Hematopoietic multipotent progenitor cell treated with erythropoietin and hydrocortisone succinate and interleukin-3 and kit ligand, for 8 days (in vitro differentiated cells): ENCODE measurements around the gene LINC00632.
"Not testable (repeated sequence)": the region's sequence is repeated elsewhere in the genome, so short reads cannot be mapped to it uniquely, and the experiment has no call there.

ENCODE experiments used
- DNase-seq: peaks from one replicate; pipeline ENCODE4 v3.0.0-alpha.2; 2015

Gene LINC00632

GRCh38 chrX:140709421-140709846 is at the start of gene LINC00632:
Gene LINC00632, plus strand, starts transcription at chrX:140709759.
- no peak for DNase-seq

- no peak for DNase-seq
Observed at GRCh38 chrX:140661643-140662042, 47.9 kb upstream of the LINC00632 start.

- DNase-seq: peak; percentile 1
Observed at GRCh38 chrX:140664939-140665338, 44.6 kb upstream of the LINC00632 start.

GRCh38 chrX:140672840-140673731 is 36.5 kb upstream of the LINC00632 start:
- peak; percentile 1 for DNase-seq

GRCh38 chrX:140687706-140688105 is 21.9 kb upstream of the LINC00632 start:
- DNase-seq: no peak

GRCh38 chrX:140691596-140691995 is 18.0 kb upstream of the LINC00632 start:
- not testable (repeated sequence) for DNase-seq

GRCh38 chrX:140697618-140698017 is 11.9 kb upstream of the LINC00632 start:
- DNase-seq: no peak

- peak; percentile 31 for DNase-seq
Observed at GRCh38 chrX:140701480-140701879, 8.1 kb upstream of the LINC00632 start.

GRCh38 chrX:140710710-140711109 is 1.2 kb downstream of the LINC00632 start:
- no peak for DNase-seq

- DNase-seq: no peak
Observed at GRCh38 chrX:140711894-140712293, 2.3 kb downstream of the LINC00632 start.

GRCh38 chrX:140712413-140713173 is 3.0 kb downstream of the LINC00632 start:
- DNase-seq: no peak

- DNase-seq: no peak
Observed at GRCh38 chrX:140713174-140713539, 3.6 kb downstream of the LINC00632 start.

- DNase-seq: no peak
Observed at GRCh38 chrX:140715787-140716186, 6.2 kb downstream of the LINC00632 start.

GRCh38 chrX:140723121-140723715 is 13.7 kb downstream of the LINC00632 start:
- DNase-seq: no peak

GRCh38 chrX:140724309-140724708 is 14.8 kb downstream of the LINC00632 start:
- no peak for DNase-seq

- no peak for DNase-seq
Observed at GRCh38 chrX:140724736-140725135, 15.2 kb downstream of the LINC00632 start.

- no peak for DNase-seq
Observed at GRCh38 chrX:140725500-140725899, 15.9 kb downstream of the LINC00632 start.

GRCh38 chrX:140733766-140734342 is 24.3 kb downstream of the LINC00632 start:
- peak; percentile 11 for DNase-seq

GRCh38 chrX:140744085-140744484 is 34.5 kb downstream of the LINC00632 start:
- no peak for DNase-seq

- no peak for DNase-seq
Observed at GRCh38 chrX:140756941-140757340, 47.4 kb downstream of the LINC00632 start.

- DNase-seq: peak; percentile 29
Observed at GRCh38 chrX:140762061-140762460, 52.5 kb downstream of the LINC00632 start.

GRCh38 chrX:140764401-140764919 is 54.9 kb downstream of the LINC00632 start:
- DNase-seq: no peak
